ENCODE measurements around the gene NOS1.
"Not testable (repeated sequence)": the region's sequence is repeated elsewhere in the genome, so short reads cannot be mapped to it uniquely, and the experiment has no call there.

The NOS1 gene

DNA sequence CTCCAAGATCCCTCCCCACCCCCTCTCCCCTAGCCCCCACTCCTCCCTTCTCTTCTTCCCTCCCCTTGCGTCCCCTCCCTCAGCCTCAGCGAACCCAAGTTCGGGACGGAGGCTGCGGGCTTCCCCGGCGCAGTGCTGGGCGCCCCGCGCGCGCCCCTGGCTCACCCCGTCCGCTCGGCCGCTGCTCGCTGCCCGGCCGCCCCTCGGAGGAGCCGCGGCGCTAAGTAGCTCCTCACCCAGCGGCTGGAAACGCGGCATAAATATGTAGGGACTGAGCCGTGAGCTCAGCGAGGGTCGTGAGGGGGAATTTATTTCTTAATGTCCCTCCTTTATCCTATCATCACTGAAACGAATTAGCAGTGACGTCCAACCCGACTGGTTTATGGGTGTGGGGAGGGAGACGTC is at the start of gene NOS1:
Gene NOS1 (minus strand): TSS at position 280 of the 405 bp plus-strand sequence. CDS start 30,557 bp downstream, outside the sequence.
- DNase-seq = no peak

DNA sequence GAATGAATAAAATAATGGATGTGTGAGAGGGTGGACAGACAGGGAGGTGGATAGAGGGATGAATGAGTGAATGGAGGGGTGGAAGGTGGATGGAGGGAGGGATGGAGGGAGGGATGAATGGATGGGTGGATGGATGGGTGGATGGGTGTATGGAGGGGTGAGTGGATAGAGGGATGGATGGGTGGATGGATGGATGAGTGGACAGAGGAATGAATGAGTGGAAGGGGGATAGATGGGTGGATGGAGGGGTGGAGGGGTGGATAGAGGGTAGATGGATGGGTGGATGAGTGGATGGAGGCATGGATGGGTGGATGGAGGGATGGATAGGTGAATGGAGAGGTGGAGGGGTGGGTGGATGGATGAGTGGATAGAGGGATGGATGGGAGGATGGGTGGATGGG is 47.9 kb upstream of the NOS1 start:
- no peak for DNase-seq

DNA sequence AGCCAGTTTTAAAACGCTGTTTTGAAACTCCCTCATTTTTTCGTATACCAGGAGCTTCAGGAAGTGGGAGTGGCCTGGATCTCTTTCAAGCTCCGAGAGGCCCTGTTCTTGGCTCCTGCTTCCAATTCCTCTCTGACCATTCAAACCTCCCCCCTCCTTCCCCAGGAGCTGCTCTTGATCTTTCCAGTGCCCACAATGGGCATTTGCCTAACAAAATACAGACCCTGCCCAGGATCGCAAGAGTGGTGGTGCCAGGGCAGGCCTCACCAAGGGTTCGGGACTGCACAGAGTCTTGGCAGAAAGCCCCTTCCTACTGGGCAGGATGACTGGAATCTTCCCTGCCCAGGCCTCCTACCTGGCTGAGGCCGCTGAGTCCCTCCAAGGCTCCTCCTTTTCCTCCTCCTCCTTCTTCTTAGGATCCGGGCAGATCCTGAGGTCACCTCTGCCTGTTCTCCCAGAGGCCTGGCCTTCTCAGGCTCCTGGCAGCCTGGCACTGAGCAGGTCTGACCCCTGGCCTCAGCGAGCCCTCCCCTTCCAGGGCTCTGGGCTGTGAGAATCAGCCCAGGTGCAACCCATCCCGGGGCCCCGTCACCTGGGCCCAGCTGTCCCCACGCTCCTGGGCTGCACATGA is 46.9 kb upstream of the NOS1 start:
- no peak for DNase-seq

- no peak for DNase-seq
These were observed 43.5 kb upstream of the NOS1 start for GRCh38 chr12:117404940-117405339.

DNA sequence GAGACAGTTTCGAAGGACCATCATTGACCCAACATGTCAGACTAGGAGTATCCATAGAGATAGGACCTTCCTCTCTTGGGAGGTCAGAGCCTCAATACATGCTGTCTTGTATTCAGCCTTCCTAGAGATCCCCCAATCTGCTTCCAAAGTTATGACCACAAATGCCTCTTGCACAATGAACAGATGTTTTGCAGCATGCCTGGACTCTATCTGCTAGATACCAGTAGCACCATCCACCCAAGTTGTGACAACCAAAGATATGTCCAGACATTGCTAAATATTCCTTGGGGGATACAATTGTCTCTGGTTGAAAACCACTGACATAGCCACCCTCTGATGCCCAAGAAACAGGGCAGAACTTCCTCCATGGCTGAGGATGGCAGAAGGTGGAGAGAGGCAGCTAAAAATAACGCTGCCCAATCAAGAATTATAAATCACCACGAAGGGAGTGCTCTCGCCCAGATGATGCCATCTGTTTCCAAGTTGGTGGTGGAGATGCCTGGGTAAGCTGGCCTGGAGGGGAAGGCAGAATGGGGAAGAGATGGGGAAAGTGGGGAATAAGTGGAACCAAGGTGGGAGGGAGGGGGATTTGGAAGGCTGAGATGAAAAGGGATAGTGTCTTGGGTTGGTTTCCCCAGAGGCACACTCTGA is 42.9 kb upstream of the NOS1 start:
- DNase-seq = no peak

- DNase-seq = no peak
These were observed 42.2 kb upstream of the NOS1 start for GRCh38 chr12:117403586-117404139.

DNA sequence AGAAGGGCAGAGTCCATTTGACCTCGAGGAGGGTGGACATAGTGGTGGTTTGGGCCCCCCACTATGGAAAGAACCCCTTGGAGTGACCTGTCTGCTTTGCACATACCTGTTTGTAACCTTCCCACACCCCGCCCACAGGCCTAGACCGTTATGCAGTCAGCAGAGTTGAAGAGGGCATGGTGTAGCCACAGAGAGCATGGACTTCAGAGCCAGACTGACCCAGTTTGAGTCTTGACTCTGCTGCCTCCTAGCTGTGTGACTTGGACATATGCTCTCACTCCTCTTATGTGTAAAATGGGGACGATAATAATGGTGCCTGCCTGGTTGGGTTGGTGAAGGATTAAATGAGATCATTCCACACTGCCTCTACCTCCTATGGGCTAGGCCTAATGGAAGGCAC is 40.9 kb upstream of the NOS1 start:
- no peak for DNase-seq

GRCh38 chr12:117400912-117401311 is 39.5 kb upstream of the NOS1 start:
- no peak for DNase-seq

DNA sequence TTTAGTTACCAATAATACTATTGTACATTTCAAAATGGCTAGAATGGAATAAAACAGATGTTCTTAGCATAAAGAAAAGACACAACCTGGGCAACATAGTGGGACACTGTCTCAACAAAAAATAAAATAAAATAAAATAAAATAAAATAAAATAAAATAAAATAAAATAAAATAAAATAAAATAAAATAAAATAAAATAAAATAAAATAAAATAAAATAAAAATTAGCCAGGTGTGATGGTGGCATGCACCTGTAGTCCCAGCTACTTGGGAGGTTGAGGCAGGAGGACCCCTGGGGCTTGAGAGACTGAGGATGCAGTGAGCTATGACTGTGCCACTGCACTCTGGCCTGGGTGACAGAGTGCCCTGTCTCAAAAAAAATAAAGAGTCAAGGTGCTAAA is 37.1 kb upstream of the NOS1 start:
- not testable (repeated sequence) for DNase-seq

GRCh38 chr12:117395766-117396165 is 34.3 kb upstream of the NOS1 start:
- no peak for DNase-seq

- DNase-seq = no peak
These were observed 33.1 kb upstream of the NOS1 start for GRCh38 chr12:117394491-117394890.

- no peak for DNase-seq
These were observed 32.2 kb upstream of the NOS1 start for GRCh38 chr12:117393656-117394055.

DNA sequence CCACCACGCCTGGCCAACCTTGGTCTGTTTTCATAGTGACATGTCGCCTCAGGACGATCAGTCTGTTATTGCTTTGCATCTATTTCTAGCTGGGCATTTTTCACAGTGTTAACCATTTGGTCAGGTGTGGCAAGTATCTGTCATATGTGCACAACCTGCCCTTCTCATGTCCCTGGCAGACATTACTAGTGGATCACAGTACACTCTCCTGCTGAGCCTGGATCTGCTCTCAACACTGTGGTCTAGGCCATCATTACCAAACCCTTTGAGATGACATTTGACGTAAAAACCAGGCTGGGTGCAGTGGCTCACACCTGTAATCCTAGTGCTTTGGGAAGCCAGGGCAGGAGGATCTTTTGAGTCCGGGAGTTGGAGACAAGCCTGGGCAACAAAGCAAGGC is 29.4 kb upstream of the NOS1 start:
- DNase-seq = no peak

DNA sequence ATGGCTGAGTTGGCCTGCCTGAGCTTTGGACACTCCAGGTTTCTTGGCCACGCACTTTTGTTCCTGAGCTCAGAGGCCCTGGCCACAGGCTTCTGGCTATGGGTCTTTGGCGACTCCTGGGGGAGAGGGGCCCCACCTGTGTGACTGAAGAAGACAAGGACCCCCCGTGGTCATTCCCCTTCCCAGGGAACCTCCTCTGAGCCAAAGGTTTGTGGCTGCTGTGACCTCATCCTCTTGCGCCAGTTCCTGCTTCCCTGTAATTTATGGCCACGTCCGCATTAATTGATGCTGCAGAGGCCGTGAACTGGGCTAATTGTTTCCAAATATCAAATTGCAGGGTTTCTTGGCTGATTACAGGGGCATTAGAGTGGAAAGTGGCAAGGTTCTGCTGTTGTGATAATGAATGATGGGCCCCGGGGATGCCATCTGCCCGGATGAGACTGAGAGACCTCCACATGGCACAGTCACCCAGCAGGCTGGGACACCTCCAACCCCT is 27.6 kb upstream of the NOS1 start:
- DNase-seq = no peak

DNA sequence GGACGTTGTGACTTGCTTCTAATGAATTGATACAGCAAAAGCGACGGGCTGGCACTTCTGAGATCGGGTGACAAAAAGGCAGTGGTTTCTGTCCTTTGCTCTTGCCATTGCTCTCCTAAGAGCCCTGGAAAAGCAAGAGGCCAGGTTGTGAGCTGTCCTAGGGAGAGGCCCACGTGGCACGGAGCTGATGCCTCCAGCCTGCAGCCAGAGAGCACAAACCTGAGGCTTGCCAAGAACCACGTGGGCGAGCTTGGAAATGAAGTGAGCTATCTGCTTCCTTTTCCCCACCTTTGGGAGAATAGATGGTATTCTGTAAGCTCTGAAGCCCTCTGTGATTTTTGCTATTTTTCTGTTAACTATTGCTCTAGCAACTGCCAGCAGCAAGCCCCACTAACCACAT is 26.4 kb upstream of the NOS1 start:
- DNase-seq = no peak

- DNase-seq = no peak
These were observed 23.3 kb upstream of the NOS1 start for GRCh38 chr12:117384735-117385134.

GRCh38 chr12:117380083-117380482 is 18.7 kb upstream of the NOS1 start:
- no peak for DNase-seq

GRCh38 chr12:117377758-117378157 is 16.3 kb upstream of the NOS1 start:
- no peak for DNase-seq

- no peak for DNase-seq
These were observed 9.2 kb upstream of the NOS1 start for GRCh38 chr12:117370588-117370987.

- not testable (repeated sequence) for DNase-seq
These were observed 8.6 kb upstream of the NOS1 start for GRCh38 chr12:117370000-117370399.

- DNase-seq = peak; percentile 16
These were observed 5.7 kb upstream of the NOS1 start for GRCh38 chr12:117367006-117367638.

DNA sequence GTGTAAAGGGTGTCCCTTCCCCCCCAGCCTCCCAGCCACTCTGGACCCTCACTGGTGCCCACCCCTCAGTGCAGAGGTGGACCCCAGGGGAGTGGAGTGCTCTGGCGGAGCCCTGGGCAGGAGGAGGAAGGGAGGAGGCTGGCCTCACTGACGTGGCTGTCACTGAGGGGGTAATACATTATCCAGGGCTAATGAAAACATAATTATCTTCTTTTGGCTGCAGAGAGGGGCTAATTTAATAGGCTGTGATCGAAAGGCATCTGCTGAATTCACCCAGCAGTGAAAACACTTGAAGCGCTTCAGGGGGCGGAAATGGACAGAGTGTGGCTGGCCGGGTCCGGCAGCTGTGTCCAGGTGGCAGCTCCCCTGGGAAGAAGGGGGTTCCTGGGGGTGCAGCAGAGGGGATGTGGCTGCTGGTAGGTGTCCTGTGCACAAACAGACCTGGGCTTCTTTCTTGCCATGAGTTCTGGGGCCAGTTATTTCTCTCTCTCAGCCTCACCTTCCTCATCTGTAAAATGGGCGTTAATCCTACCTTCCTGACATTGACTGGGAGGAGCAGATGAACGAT is 3.7 kb upstream of the NOS1 start:
- no peak for DNase-seq

DNA sequence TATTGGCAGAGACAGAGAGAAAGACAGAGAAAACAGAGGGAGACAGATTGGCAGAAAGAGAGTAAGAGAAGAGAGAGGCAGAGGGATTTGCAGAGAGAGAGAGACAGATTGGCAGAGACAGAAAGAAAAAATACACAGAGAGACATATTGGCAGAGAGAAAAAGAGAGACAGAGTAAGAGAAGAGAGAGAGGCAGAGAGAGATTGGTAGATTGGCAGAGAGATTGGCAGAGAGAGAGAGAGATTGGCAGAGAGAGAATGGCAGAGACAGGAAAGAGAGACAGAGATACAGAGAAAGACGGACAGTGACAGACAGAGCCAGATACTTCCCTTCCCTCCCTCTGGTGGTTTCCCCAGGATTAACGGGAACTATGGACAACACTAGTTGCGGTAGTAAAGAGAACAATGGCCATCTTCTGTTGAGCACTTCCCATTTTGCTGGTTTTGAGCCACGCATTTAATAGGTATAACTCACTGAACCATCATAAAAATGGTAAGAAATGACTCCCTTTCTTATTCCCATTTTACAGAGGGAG is 2.6 kb upstream of the NOS1 start:
- no peak for DNase-seq

Measured in activated naive CD4-positive, alpha-beta T cell treated with anti-CD3 and anti-CD28 coated beads, Interleukin-2, amount 50 U/mL, for 16 hours (primary cell).